Kidney (tissue), 14 donors: ENCODE measurements around the gene APOA4. TPM values are rescaled to one million over a fixed set of nuclear protein-coding genes. Genes with fewer than 3 reads are reported as not detected.

Experiments used
- DNase-seq, 5 donors: peaks; one replicate each; pipeline ENCODE4 v3.0.0-alpha.2; 2013 to 2020
- FAIRE-seq: peaks from 2 replicates; lab custom pipeline; 2012; peaks lifted over from hg19 to GRCh38; lab: Jason Lieb, UNC
- H3K27ac ChIP-seq, 2 donors: one replicate each; pipeline ENCODE4 v1.7.0; 2013; ENCODE audit warnings: low read depth in 2 of 2, low read length in 2 of 2, inconsistent platforms in 1 of 2
- H3K27me3 ChIP-seq: one replicate; pipeline ENCODE4 v1.7.1; 2013; ENCODE audit warnings: low read length, inconsistent platforms; ENCODE audit not compliant: control insufficient read depth, insufficient read depth
- H3K36me3 ChIP-seq, 3 donors: one replicate each; pipeline versions ENCODE4 v1.7.0 to v1.7.1; 2013; ENCODE audit warnings: low read length in 3 of 3, control low read depth in 1 of 3, inconsistent platforms in 1 of 3; ENCODE audit not compliant: insufficient read depth in 3 of 3, control insufficient read depth in 2 of 3
- H3K4me1 ChIP-seq, 3 donors: one replicate each; pipeline versions ENCODE4 v1.7.0 to v1.7.1; 2013; ENCODE audit warnings: low read length in 3 of 3, inconsistent platforms in 1 of 3, low read depth in 1 of 3; ENCODE audit not compliant: control insufficient read depth in 2 of 3, insufficient read depth in 2 of 3
- H3K4me3 ChIP-seq, 3 donors: one replicate each; pipeline versions ENCODE4 v1.7.0 to v1.8.1; 2013; ENCODE audit warnings: low read length in 3 of 3, control low read depth in 1 of 3, inconsistent platforms in 1 of 3
- H3K9ac ChIP-seq, 3 donors: one replicate each; pipeline versions ENCODE4 v1.7.0 to v1.7.1; 2013; ENCODE audit warnings: low read length in 3 of 3, control low read depth in 1 of 3, inconsistent platforms in 1 of 3
- H3K9me3 ChIP-seq, 3 donors: one replicate each; pipeline versions ENCODE4 v1.7.0 to v1.7.1; 2013; ENCODE audit warnings: low read length in 3 of 3, control low read depth in 1 of 3, inconsistent platforms in 1 of 3; ENCODE audit not compliant: control insufficient read depth in 2 of 3, insufficient read depth in 1 of 3
- intact Hi-C: fragments of 100-400 bp; cut with DNase I; formaldehyde crosslinking; loops from one replicate; pipeline ENCODE4 v1.11.1; 2022
- polyA plus RNA-seq: library from polyadenylated mRNA; stranded (reverse); fragments of 350-450 nt; fragmentation: Illumina TruSeq; extraction: RNeasy Lipid Tissue Mini Kit (QIAGEN cat#74804); gene quantifications from one replicate; pipeline ENCODE4 v1.2.3, GENCODE V29; 2014; ENCODE audit warnings: low read depth, low replicate concordance; ENCODE audit not compliant: insufficient read depth
- total RNA-seq: library from RNA; stranded (reverse); fragmentation: NEBNext Ultra II Directional; extraction: Animal tissue kit (Norgen Biotek cat#: 25700); gene quantifications from one replicate; pipeline ENCODE4 v1.2.1, GENCODE V29; 2021
- TF ChIP-seq, protein P1 (sequence below): IDR thresholded peaks from 3 replicates; pipeline ENCODE4 v1.5.1; 2012; ENCODE audit warnings: mild to moderate bottlenecking, moderate library complexity, borderline replicate concordance; ENCODE audit not compliant: insufficient read depth; ENCODE audit errors: extremely low read depth
- donor health status: control.
- donor health status: control.
- donor health status: control.
- donor health status: control.
- donor health status: control.
- donor health status: DM: yes; HTN: yes; CAD: no.
- donor health status: Normal renal cell carcinoma (clear cell type).

The APOA4 gene
- total and polyA plus RNA-seq, 2 donors from 2014 or later = 0.80 TPM; not detected in 1

DNA sequence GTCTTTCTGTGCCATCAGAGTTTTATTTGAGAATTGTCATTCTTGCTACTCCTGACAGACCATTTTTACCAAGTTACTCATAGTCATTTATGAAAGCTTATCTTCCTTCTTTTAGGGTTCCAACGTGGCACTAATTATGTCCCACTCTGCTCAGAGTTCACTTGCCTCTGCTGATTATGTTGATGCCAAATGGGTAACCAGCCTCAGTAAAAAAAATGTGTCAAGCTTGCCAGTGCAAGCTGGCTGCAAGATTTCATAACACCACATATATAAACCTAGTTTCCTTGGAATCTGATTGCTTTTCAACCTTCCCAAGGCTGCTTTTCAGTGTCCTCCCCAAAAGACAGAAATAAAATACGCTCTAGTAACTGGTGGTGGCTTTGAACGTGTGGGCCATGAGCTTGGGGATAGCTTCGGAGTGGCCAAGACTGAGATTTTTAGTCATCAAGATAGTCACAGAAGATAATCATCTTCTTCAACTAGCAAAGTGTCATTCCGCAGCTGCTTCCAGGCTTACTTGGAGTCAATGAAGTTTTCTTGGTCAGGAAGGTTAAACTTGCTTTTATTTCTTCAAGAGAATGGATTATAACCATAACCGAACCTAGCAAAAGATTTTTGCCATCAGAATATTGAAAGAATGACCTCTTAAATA is 43.8 kb upstream of the APOA4 start:
- no peak overlapping the region for H3K27ac ChIP-seq
- peaks cover 0 to 67% (median 51%) of the 10 kb centered on the region in 3 donors for H3K36me3 ChIP-seq
- TF ChIP-seq, protein P1, sequence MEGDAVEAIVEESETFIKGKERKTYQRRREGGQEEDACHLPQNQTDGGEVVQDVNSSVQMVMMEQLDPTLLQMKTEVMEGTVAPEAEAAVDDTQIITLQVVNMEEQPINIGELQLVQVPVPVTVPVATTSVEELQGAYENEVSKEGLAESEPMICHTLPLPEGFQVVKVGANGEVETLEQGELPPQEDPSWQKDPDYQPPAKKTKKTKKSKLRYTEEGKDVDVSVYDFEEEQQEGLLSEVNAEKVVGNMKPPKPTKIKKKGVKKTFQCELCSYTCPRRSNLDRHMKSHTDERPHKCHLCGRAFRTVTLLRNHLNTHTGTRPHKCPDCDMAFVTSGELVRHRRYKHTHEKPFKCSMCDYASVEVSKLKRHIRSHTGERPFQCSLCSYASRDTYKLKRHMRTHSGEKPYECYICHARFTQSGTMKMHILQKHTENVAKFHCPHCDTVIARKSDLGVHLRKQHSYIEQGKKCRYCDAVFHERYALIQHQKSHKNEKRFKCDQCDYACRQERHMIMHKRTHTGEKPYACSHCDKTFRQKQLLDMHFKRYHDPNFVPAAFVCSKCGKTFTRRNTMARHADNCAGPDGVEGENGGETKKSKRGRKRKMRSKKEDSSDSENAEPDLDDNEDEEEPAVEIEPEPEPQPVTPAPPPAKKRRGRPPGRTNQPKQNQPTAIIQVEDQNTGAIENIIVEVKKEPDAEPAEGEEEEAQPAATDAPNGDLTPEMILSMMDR = no peak
- no peaks in the 10 kb centered on the region for H3K9me3 ChIP-seq
- FAIRE-seq (no peak), DNase-seq (no peak)
- intact Hi-C loops = no loop called here
- H3K27me3 ChIP-seq = no peaks in the 10 kb centered on the region
- H3K9ac ChIP-seq = no peak overlapping the region
- H3K4me1 ChIP-seq = no peaks in the 10 kb centered on the region
- no peak overlapping the region for H3K4me3 ChIP-seq

DNA sequence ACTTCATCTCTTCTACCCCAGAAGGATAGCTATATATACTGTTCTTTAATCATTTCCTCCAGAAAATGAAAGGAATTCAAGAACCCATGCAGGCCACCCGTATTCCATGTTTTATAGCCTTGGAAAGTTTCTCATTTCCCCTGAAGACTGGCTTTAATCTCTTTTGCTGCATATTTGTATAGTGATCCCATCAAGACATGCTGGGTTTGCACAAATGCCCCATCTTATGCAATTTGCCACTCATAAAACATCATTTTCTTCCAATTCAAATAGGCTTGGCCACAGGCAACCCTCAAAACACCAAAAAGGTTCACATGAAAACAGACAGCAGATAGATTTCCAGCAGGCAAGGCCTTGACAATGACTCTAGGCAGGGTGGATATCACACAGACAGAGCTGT is 42.6 kb upstream of the APOA4 start:
- no peak for FAIRE-seq

DNA sequence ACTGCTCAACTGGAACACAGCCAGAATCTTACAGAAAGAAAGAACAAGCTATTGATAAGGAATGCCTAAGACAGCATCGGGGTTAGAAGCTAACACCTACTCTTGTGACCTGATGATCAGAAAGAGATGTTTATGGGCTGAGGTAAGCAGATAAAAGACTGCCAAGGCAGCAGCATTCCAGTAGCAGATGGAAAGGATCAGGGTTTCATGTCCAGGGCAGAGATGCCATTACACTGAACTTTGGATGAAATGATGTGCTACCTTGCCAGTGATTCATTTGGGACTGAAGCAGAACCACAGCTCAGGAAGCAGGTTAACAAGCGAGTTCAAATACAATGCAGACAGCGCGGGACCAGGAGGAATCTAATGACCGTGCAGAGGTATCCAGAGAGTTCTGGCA is 41.4 kb upstream of the APOA4 start:
- H3K27ac ChIP-seq = no peak overlapping the region
- H3K9ac ChIP-seq = no peak overlapping the region
- no peaks in the 10 kb centered on the region for H3K9me3 ChIP-seq
- TF ChIP-seq, protein P1 = no peak
- FAIRE-seq (no peak), DNase-seq (no peak)
- H3K4me1 ChIP-seq = no peaks in the 10 kb centered on the region
- H3K27me3 ChIP-seq = no peaks in the 10 kb centered on the region
- intact Hi-C loops = no loop called here
- H3K36me3 ChIP-seq = peaks cover 4 to 62% (median 57%) of the 10 kb centered on the region in 3 donors
- no peak overlapping the region for H3K4me3 ChIP-seq

More for the DNA sequence above, 42.6 kb upstream of the APOA4 start:
- H3K4me1 ChIP-seq = no peaks in the 10 kb centered on the region
- TF ChIP-seq, protein P1 = no peak
- H3K4me3 ChIP-seq = no peak overlapping the region
- no peak overlapping the region for H3K9ac ChIP-seq
- no peaks in the 10 kb centered on the region for H3K9me3 ChIP-seq
- no peak overlapping the region for H3K27ac ChIP-seq
- DNase-seq = no peak
- peaks cover 3 to 68% (median 60%) of the 10 kb centered on the region in 3 donors for H3K36me3 ChIP-seq
- H3K27me3 ChIP-seq = no peaks in the 10 kb centered on the region
- intact Hi-C loops = no loop called here

DNA sequence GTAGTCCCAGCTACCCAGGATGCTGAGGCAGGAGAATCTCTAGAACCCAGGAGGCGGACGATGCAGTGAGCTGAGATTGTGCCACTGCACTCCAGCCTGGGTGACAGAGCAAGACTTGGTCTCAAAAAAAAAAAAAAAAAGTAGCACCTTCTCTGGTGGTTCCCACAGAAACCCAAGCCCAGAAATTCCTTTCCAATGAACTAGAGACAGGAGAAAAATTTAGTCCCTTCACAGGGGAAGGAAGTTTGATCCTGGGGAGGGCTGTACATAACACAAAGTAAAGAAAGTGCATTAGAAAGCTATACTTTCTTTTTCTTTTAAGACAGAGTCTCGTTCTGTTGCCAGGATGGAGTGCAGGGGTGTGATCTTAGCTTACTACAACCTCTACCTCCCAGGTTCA is 39.8 kb upstream of the APOA4 start:
- Histone ChIP-seq H3K27ac (no peak overlapping the region), H3K9me3 (no peaks in the 10 kb centered on the region), H3K36me3 (peaks cover 4 to 67% (median 59%) of the 10 kb centered on the region in 3 donors), H3K4me3 (no peak overlapping the region), H3K4me1 (no peaks in the 10 kb centered on the region), H3K9ac (no peak overlapping the region), H3K27me3 (no peaks in the 10 kb centered on the region)
- intact Hi-C loops = no loop called here
- FAIRE-seq = no peak
- TF ChIP-seq, protein P1 = no peak
- no peak for DNase-seq
